Measurements from ENCODE around the gene MYZAP. TPM values are rescaled to one million over a fixed set of nuclear protein-coding genes. Genes with fewer than 3 reads are reported as not detected.

The MYZAP gene
- total RNA-seq, 1 experiment from 2014 or later, result 3.4 TPM

- DNase-seq (ENCODE audit: low spot score), result no peak
- in situ Hi-C loops (cut with HindIII; ENCODE audit: low sequenced_read_pairs), result no loop called here
These were observed 88.3 kb downstream of the MYZAP start for GRCh38 chr15:57680021-57680420.

- in situ Hi-C loops (cut with HindIII; ENCODE audit: low sequenced_read_pairs), result no loop called here
- no peak for DNase-seq (ENCODE audit: low spot score)
These were observed 89.3 kb downstream of the MYZAP start for GRCh38 chr15:57681011-57681410.

GRCh38 chr15:57683481-57683880 is 91.8 kb downstream of the MYZAP start:
- in situ Hi-C loops (cut with HindIII; ENCODE audit: low sequenced_read_pairs), result no loop called here
- no peak for DNase-seq (ENCODE audit: low spot score)

GRCh38 chr15:57684491-57685151 is 92.9 kb downstream of the MYZAP start:
- in situ Hi-C loops (cut with HindIII; ENCODE audit: low sequenced_read_pairs), result no loop called here
- peak; percentile 46 for DNase-seq (ENCODE audit: low spot score)

- DNase-seq (ENCODE audit: low spot score), result no peak
- in situ Hi-C loops (cut with HindIII; ENCODE audit: low sequenced_read_pairs), result no loop called here
These were observed 93.8 kb downstream of the MYZAP start for GRCh38 chr15:57685306-57686095.

- DNase-seq (ENCODE audit: low spot score), result no peak
- in situ Hi-C loops (cut with HindIII; ENCODE audit: low sequenced_read_pairs), result no loop called here
These were observed 95.0 kb downstream of the MYZAP start for GRCh38 chr15:57686657-57687056.

- no peak for DNase-seq (ENCODE audit: low spot score)
- in situ Hi-C loops (cut with HindIII; ENCODE audit: low sequenced_read_pairs), result no loop called here
These were observed 98.8 kb downstream of the MYZAP start for GRCh38 chr15:57690341-57690966.

- in situ Hi-C loops (cut with HindIII; ENCODE audit: low sequenced_read_pairs), result no loop called here
These were observed 99.4 kb downstream of the MYZAP start for GRCh38 chr15:57691082-57691481.

GRCh38 chr15:57692709-57693108 is 101.0 kb downstream of the MYZAP start:
- in situ Hi-C loops (cut with HindIII; ENCODE audit: low sequenced_read_pairs), result no loop called here
- no peak for DNase-seq (ENCODE audit: low spot score)

More at GRCh38 chr15:57691082-57691481, 99.4 kb downstream of the MYZAP start:
- no peak for DNase-seq (ENCODE audit: low spot score)

- in situ Hi-C loops (cut with HindIII; ENCODE audit: low sequenced_read_pairs), result no loop called here
- DNase-seq (ENCODE audit: low spot score), result no peak
These were observed 102.6 kb downstream of the MYZAP start for GRCh38 chr15:57694279-57694678.

- DNase-seq (ENCODE audit: low spot score), result no peak
- in situ Hi-C loops (cut with HindIII; ENCODE audit: low sequenced_read_pairs), result no loop called here
These were observed 104.4 kb downstream of the MYZAP start for GRCh38 chr15:57696146-57696545.

- DNase-seq (ENCODE audit: low spot score), result no peak
- in situ Hi-C loops (cut with HindIII; ENCODE audit: low sequenced_read_pairs), result no loop called here
These were observed 105.9 kb downstream of the MYZAP start for GRCh38 chr15:57697588-57697987.

GRCh38 chr15:57698243-57698642 is 106.5 kb downstream of the MYZAP start:
- no peak for DNase-seq (ENCODE audit: low spot score)
- in situ Hi-C loops (cut with HindIII; ENCODE audit: low sequenced_read_pairs), result no loop called here

GRCh38 chr15:57698991-57699390 is 107.3 kb downstream of the MYZAP start:
- DNase-seq (ENCODE audit: low spot score), result no peak
- in situ Hi-C loops (cut with HindIII; ENCODE audit: low sequenced_read_pairs), result no loop called here

GRCh38 chr15:57703387-57703786 is 111.7 kb downstream of the MYZAP start:
- no peak for DNase-seq (ENCODE audit: low spot score)
- in situ Hi-C loops (cut with HindIII; ENCODE audit: low sequenced_read_pairs), result no loop called here

- no peak for DNase-seq (ENCODE audit: low spot score)
- in situ Hi-C loops (cut with HindIII; ENCODE audit: low sequenced_read_pairs), result no loop called here
These were observed 112.7 kb downstream of the MYZAP start for GRCh38 chr15:57704441-57704840.

- DNase-seq (ENCODE audit: low spot score), result no peak
- in situ Hi-C loops (cut with HindIII; ENCODE audit: low sequenced_read_pairs), result no loop called here
These were observed 114.2 kb downstream of the MYZAP start for GRCh38 chr15:57705746-57706404.

GRCh38 chr15:57706405-57707209 is 114.9 kb downstream of the MYZAP start, which contains the start of gene POLR2M:
Gene POLR2M (plus strand): TSS chr15:57706714. CDS start chr15:57706843, 129 bp downstream.
- in situ Hi-C loops (cut with HindIII; ENCODE audit: low sequenced_read_pairs), result no loop called here

GRCh38 chr15:57708047-57708446 is 116.3 kb downstream of the MYZAP start:
- in situ Hi-C loops (cut with HindIII; ENCODE audit: low sequenced_read_pairs), result no loop called here

More at GRCh38 chr15:57706405-57707209, 114.9 kb downstream of the MYZAP start, which contains the start of gene POLR2M:
- DNase-seq (ENCODE audit: low spot score), result peak; percentile 95

More at GRCh38 chr15:57708047-57708446, 116.3 kb downstream of the MYZAP start:
- DNase-seq (ENCODE audit: low spot score), result no peak

Data from G401 (cell line).